SK-N-MC (cell line): ENCODE data around the gene FUT8.

Source experiments
- EZH2 ChIP-seq: fragments of 200-600 bp; sonication (generic); IDR thresholded peaks from one replicate; pipeline ENCODE4 v1.6.1; 2017; ENCODE audit warnings: antibody characterized with exemption
- POLR2AphosphoS5 ChIP-seq: IDR thresholded peaks from 2 replicates; pipeline ENCODE4 v1.6.1; 2012; ENCODE audit warnings: mild to moderate bottlenecking, low read depth, low read length, borderline replicate concordance

DNA sequence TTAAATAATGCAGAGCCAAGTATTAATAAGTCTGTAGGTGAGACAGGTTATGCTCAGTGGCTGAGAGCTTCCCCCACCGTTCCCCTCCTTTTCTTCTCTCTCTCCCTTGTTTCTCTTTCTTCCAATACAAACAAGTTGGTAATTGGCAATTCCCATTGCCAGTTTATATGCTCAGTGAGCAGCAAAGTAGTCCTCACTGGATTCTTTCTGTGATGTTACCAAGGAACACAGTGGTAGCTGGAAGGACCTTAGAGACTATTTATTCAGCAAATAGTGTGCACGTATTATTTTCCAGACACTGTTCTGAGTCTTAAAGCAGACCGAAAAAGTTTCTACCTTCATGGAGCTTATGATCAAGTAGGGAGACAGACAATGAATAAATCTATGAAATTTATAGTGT is 344.4 kb downstream of the FUT8 start:
- TF ChIP-seq EZH2, result no peak
- no peak for TF ChIP-seq POLR2AphosphoS5
